Stimulated activated CD4-positive, alpha-beta T cell treated with anti-CD3 and anti-CD28 coated beads, Interleukin-15, amount 100 ng/mL, for 24 hours (primary cell): ENCODE data around the gene SLC22A6.
A peak's percentile ranks its signal among the peaks of the same experiment; 100 is the strongest.

ENCODE experiments used
- DNase-seq: peaks from one replicate; pipeline ENCODE4 v3.0.0-alpha.2; 2020

Gene SLC22A6

GRCh38 chr11:62984451-62984991 lies at the start of gene SLC22A6:
Gene SLC22A6 (minus strand): TSS chr11:62984967. CDS start chr11:62984690, 277 bp downstream.
- DNase-seq = no peak

GRCh38 chr11:63032457-63032856 lies 47.7 kb upstream of the SLC22A6 start:
- no peak for DNase-seq

GRCh38 chr11:63023841-63024648 lies 39.3 kb upstream of the SLC22A6 start:
- peak; percentile 90 for DNase-seq

GRCh38 chr11:63023222-63023814 lies 38.6 kb upstream of the SLC22A6 start:
- DNase-seq = no peak

GRCh38 chr11:63022441-63022840 lies 37.7 kb upstream of the SLC22A6 start:
- no peak for DNase-seq

GRCh38 chr11:63020671-63021291 lies 36.0 kb upstream of the SLC22A6 start:
- peak; percentile 51 for DNase-seq

- DNase-seq = no peak
Observed at GRCh38 chr11:63019506-63019905, 34.7 kb upstream of the SLC22A6 start.

- no peak for DNase-seq
Observed at GRCh38 chr11:63017306-63017974, 32.7 kb upstream of the SLC22A6 start.

GRCh38 chr11:63015521-63016215 lies 30.9 kb upstream of the SLC22A6 start, which contains the start of gene SLC22A8:
Gene SLC22A8 (minus strand): TSS chr11:63015841. CDS start chr11:63014958, 883 bp downstream.
- DNase-seq = no peak

- no peak for DNase-seq
Observed at GRCh38 chr11:63014408-63015055, 29.8 kb upstream of the SLC22A6 start.

GRCh38 chr11:63012839-63013238 lies 28.1 kb upstream of the SLC22A6 start:
- DNase-seq = no peak

GRCh38 chr11:63012430-63012829 lies 27.7 kb upstream of the SLC22A6 start:
- DNase-seq = no peak

GRCh38 chr11:63010934-63011439 lies 26.2 kb upstream of the SLC22A6 start:
- DNase-seq = no peak

GRCh38 chr11:63007920-63008319 lies 23.2 kb upstream of the SLC22A6 start:
- DNase-seq = no peak

- no peak for DNase-seq
Observed at GRCh38 chr11:63001456-63001855, 16.7 kb upstream of the SLC22A6 start.

GRCh38 chr11:62999649-63000048 lies 14.9 kb upstream of the SLC22A6 start:
- no peak for DNase-seq

- no peak for DNase-seq
Observed at GRCh38 chr11:62999156-62999555, 14.4 kb upstream of the SLC22A6 start.

GRCh38 chr11:62996271-62996670 lies 11.5 kb upstream of the SLC22A6 start:
- no peak for DNase-seq

GRCh38 chr11:62994775-62995174 lies 10.0 kb upstream of the SLC22A6 start:
- no peak for DNase-seq

- DNase-seq = no peak
Observed at GRCh38 chr11:62988276-62988675, 3.5 kb upstream of the SLC22A6 start.

- no peak for DNase-seq
Observed at GRCh38 chr11:62985041-62985750, 429 bp upstream of the SLC22A6 start.
